HG03521 (cell line): ENCODE results near the gene EEA1.

Source experiments
- ATAC-seq: cut with Tn5 transposase; IDR thresholded peaks from one replicate; pipeline ENCODE4 v1.9.1; 2021; ENCODE audit warnings: mild to moderate bottlenecking, moderate library complexity; ENCODE audit not compliant: unreplicated experiment

EEA1 gene

DNA sequence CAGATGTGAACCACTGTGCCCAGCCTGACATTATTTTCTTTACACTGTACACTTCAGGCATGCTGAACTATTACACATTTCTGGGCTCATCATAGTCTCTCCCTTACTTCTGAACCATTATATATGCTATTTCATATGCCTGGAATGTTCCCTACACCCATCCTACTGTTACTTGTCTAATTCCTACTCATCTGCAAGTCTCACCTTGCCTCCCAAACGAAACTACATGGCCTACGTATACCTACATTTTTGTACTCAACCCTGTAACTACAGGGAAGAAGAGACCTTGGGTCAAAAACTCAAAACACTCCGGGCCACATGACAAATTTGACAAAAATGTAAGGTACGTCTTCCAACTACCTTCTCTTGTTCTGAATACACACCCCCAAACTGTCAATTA is 9.5 kb upstream of the EEA1 start:
- no peak for ATAC-seq

DNA sequence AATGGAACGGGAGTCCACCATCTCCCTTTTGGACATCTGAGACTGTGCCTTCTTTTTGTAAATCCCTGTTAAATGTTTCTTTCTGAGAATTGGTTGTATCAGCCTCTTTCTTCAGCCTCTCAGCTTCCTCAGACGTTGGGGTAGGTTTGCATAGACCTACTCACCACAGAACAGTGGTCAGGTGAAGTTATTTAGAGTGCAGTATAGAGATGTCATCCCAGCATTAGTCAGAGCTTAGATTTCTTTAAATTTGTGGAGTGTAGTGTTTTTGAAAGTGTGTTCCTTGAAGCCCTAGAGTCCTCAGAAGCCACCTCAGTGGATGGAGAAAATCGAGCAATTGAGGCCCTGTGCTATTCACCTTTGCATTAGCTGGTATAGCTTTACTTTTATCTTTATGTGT is 8.9 kb upstream of the EEA1 start:
- ATAC-seq, result no peak

DNA sequence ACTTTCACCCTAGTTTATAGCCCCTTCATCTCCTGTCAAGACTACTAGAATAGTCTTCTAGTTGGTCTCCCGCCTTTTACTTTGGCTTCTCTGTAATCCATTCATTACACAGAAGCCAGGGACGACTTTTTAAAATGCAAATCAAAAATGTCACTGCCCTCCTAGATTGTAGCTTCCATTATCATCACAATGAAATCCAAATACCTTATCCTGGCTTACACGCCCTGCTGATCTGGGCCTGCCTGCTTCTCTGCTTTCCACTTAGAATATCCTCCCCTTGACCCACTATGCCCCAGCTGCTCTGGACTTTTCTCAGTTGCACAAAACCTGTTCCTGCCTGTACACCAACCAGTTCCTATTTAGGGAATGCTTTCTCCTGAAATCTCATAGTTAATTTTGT is 4.5 kb upstream of the EEA1 start:
- ATAC-seq, result no peak

DNA sequence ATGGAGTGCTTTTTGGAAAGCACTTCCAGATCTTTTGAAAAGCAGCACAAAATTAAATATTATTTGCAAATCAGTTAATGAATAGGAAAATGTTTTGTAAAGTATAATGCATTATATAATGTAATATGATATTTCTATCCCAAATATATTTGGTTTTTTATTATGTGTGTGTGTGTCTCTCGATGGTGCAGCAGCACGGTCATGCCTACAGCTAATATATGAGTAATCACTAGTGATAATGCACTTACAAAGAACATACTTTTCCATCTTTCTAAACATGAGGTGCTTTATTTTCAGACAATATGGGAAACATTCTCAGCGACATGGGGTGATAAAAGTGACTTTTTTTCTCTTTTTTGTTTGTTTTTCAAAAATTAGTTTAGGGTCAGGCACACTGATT is 1.3 kb upstream of the EEA1 start:
- ATAC-seq, result no peak

DNA sequence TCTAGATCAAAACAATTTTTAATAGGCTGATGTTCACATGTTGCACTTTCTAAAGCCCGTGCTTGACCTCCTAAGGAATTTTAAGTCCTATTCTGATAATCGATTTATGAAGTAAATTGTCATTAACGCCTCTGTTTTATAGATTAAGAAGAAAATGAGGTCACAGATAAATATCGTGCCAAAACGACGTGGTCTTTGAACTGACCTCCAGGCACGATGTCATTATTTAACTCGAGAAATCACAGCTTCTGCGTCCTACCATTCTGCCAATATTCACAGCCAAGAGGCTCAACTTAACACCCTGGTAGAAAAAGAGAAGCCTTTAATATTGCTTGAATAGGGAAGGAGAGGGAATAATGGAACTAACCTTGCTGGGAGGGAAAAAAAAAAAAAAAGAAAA is 888 bp upstream of the EEA1 start:
- ATAC-seq, result no peak

DNA sequence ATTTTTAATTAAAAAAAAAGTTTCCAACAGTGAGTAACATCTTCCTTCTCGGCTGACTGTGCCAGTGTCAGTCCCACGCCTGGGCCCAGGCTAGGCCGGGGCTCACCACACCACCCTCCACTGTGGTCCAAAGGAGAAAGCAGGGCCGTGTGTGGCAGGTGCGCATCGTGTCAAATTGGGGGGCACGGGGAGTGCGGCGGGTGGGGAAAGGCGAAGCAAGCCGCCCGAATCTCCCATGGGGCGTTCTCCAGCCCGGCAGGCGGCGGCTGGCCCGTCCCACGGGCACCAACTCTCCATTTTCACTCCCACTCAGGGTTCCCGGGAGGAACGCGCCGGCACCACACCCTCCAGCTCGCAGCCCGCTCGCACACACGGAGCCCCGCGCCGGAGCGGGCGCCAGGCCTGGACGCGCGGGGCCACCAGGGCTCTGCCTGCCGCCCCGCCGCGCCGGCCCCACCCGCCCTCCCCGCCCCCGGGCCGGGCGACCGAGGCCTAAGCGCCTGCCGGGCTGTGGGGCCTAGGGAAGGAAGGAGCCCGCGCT is 604 bp downstream of the EEA1 start:
- ATAC-seq, result peak; percentile 2

DNA sequence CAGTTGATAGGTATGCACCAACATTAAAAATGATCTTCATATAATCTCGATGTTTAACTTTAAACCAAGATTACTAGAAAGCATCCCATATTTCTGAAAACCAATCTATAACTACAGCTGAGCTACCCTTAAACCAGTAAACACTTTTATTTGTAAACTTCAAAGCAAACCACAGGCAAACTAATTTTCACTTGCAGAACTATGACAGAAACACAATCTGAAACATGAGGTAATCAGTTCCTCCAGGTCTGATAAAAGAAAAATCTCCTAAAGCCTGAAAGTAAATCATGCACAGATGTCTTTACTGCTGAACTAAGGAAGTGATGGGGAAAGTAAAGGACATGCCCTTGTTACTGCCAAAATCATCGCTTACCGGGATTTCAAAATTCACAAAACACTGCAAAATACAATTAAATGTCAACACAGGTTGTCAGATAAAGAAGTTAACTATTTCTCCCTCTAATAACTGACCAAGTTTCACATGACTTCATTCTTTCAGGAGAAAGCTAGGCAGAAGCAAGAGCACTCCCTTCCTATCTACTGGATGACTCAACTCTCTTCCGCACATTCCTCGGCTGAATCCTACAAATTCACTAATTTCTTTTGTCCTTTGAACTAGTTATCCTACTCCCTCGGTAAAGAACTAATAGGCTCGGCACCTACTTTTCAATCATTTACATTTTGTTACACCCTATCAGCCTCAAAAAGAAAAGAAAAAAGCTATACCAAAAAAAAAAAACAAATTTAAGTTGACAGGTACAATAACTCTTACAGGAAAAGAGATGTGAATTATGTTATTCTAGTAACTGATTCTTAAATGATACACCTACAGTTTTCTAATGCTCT is 1.4 kb downstream of the EEA1 start:
- ATAC-seq, result no peak

DNA sequence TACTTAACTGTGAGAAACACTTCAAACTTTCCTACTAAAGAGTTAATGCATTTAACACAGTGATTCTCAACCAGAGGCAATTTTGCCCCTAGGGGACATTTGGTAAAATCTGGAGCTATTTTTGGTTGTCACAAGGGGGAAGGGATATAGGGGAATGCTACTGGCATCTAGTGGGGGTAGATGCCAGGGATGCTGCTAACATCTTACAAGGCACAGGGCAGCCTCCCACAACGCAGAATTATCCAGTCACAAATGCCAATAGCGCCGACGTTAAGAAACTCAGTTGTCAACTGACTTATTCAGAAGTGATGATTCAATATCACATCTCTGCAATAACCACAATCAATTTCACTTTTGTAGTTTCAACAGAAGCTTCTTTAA is 2.0 kb downstream of the EEA1 start:
- ATAC-seq, result no peak

DNA sequence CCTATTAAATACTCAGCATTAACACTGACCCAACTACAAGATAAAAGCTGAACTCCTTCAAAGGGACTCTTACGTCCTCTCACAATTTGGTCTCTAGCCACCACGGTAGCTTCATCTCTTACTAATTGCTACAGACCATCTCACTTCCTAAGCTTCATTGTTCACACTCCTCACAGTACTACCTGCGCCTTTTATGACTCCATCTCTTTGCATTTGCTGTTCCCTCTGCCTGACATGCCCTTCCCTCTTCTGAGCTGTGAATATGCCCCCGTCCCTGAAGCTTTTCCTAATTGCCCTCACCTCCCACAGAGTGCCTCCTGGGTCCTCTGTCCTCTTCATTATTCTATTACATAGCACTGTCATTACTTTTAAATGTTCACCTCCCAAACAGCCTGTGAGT is 2.5 kb downstream of the EEA1 start:
- no peak for ATAC-seq

DNA sequence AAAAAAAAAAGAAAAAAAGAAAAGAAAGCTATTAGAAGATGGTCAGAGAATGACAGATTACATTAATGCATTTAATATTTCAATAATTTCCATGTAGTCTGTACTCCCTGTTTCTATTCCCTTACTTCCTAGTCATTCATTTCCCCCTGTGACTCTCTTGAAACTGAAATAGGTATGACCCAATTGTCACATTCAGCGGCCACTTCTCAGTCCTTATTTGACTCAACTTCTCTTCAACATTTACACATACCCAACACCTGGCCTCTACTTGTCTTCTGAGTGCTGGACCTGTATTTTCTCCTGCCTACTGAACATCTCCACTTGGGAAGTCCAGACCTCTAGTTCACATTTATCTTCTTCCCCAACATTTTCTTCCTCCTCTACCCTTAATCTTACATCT is 7.2 kb downstream of the EEA1 start:
- ATAC-seq, result peak; percentile 88

DNA sequence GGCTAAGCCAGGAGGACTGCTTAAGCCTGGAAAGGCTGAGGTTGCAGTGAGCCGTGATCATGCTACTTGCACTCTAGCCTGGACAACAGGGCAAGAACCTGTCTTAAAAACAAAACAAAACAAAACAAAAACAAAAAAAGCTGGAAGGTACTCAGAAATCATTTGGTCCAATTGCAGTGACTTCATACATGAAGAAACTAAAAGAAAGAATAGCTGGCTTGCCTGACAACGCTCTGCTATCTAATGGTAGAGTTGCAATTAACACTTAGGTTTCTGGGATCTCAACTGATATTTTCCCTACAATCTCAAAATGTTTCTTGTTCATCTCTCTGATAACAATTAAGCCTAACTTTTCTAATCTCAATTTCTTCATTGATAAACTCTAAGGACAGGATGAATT is 13.7 kb downstream of the EEA1 start:
- no peak for ATAC-seq

DNA sequence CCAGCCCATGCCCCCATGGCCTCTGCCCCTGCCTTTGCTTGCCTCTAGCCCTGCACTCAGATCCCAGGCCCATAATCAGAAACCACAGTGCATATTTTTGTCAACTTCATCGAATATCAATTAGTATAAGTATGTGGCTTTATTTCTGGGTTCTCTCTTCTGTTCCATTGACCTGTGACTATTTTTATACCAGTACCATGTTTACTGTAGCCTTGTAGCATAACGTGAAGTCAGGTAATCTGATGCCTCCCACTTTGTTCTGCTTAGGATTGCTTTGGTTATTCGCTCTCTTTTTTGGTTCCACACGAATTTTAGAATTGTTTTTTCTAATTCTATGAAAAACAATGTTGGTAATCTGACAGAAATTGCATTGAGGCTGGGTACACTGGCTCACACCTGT is 14.9 kb downstream of the EEA1 start:
- no peak for ATAC-seq

DNA sequence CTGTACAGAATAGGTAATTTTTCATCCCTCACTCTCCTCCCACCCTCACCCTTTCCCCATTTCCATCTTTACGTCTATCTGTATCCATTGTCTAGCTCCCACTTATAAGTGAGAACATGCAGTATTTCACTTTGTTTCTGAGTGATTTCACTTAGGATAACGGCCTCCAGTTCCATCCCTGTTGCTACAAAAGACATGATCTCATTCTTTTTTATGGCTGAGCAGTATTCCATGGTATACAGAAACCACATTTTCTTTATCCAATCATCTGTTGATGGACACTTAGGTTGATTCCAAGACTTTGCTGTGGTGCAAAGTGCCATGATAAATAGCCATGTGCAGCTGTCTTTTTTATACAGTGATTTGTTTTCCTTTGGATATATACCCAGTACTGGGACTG is 16.4 kb downstream of the EEA1 start:
- no peak for ATAC-seq

DNA sequence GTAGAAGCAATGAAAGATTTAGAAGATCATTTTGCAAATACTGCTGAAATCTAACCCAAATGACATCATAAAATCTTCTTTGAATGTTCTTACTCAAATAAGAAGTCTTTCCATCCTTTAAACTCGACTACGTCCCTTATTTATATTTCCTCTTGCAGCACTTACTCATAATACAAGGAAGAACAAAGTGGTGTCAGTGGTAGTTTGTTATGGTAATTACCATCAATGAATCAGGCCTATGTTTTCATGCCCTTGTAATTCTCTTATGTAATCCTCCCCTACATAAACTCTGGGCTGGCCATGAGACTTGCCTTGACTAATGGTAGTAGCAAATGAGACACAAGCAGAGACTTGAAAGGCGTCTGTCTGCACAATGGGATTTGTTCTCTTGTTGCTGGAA is 17.0 kb downstream of the EEA1 start:
- no peak for ATAC-seq

DNA sequence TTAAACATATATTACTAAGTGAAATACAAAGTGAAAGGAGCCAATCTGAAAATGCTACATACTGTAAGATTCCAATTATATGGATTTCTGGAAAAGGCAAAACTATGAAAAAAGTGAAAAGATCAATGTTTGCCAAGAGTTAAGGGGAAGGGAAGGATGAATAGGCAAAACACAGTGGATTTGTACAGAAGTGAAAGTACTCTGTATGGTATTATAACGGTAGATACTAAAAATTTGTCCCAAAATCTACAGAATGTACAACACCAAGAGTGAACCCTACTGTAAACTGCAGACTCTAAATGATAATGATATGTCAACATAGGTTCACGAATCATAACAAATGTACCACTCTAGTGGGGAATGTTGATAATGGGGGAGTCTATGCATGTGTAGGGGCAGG is 17.8 kb downstream of the EEA1 start:
- ATAC-seq, result no peak

DNA sequence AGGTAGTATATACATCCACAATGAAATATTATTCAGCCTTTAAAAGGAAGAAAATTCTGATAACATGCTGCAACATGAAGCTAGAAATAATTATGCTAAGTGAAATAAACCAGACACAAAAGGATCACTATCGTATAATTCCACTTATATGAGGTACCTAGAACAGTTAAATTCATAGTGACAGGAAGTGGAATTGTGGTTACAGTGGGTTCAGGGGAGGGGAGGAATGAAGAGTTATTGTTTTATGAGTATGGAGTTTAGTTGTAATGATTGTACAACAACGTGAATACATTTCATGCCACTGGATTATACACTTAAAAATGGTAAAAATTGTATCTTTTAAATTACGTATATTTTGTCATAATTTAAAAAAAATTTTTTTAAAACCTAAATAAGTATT is 21.0 kb downstream of the EEA1 start:
- ATAC-seq, result no peak

DNA sequence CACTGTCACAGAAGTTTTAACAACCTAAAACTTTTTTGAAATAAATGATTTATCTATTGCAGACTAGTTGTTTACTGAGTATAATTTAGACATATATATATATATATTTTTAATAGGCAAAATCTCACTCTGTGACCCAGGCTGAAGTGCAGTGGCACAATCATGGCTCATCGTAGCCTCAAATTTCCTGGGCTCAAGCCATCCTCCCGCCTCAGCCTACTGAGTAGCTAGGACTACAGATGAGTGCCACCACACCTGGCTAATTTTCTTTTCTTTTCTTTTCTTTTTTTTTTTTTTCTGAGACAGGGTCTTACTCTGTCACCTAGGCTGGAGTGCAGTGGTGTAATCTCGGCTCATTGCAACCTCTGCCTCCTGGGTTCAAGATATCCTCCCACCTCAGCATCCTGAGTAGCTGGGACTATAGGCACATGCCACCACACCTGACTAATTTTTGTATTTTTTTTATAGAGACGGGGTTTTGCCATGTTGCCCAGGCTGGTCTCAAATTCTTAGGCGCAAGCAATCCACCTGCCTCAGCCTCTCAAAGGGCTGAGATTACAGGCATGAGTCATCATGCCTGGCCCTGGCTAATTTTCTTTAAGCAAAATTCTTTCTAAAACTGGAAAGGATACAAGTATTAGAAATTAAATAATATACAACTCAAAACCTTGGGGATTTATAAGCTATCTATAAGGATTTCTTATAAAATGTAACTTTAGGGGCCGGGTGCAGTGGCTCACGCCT is 23.1 kb downstream of the EEA1 start:
- ATAC-seq, result no peak

DNA sequence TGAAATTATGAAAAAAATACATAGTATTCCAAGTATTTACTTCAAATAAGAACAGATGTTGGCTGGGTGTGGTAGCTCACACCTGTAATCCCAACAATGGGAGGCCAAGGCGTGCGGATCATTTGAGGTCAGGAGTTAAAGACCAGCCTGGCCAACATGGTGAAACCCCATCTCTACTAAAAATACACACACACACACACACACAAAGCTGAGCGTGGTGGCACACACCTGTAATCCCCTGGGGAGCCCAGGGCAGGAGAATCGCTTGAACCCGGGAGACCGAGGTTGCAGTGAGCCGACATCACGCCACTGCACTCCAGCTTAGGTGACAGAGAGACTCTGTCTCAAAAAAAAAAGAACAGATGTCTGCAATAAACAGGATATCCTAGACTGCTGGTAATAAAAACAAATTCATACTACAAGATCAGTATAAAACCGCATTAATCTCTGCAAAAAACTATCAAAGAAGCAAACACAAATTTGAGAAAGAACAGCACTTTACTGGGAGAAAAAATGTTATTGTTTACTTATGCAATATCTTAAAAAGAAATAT is 23.8 kb downstream of the EEA1 start:
- no peak for ATAC-seq

DNA sequence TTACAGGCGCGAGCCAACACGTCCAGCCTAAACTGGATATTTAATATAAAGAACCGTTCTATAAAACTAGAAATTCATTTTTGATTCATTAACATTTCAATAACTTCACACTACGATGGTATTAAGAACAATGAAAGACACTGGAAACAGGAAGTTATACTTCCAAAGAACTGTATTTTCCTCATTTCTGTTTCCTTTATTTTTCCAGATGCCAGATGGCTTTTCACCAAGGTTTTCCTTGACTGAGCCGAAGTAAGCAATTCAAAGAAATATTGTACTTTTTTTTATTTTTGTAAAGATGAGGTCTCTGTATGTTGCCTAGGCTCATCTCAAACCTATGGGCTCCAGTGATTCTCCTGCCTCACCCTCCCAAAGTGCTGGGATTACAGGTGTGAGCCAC is 28.2 kb downstream of the EEA1 start:
- ATAC-seq, result no peak

DNA sequence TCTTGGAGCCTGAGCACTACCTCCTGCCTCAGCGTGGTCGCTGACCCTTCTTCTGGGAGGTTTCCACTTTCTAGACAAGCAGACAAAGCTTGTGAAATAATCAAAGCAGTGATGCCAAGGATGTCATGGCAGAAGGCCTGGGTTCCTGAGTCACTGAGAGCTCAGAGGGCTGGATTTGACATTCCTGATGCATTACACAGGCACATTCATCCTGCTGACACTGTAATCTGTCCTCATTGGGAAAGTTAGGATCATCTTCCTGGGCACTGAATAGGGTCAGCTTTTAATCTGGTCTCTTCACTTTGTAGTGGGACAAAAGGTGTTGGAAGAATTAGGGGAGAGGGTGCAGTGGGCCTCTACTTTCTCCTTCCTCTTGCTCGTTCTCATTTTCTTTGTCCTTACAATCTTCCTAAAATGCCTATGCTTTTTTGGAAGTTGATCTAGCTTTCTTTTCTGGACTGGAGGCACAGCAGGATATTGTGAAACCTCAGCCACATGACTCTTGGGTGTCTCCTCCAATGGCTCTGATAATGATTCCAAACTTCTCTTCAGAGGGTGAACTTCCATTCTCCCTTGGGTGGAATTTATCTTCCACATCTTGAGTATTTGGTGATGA is 29.6 kb downstream of the EEA1 start:
- no peak for ATAC-seq

DNA sequence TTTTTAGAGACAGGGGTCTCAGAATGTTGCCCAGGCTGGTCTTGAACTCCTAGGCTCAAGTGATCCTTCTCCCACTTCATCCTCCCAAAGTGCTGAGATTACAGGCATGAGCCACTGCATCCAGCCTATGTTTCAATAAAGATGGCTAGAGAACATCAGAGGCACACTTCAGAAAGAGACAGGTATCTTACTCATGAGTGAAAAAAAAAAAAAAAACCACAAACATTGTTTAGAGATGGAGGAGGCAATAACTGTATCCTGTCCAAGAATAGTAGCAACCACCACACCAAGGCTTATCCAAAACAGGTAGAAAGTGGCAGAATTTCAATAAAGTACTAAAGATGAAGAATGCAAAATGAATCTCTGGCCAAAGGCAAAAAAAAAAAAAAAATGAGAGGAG is 30.3 kb downstream of the EEA1 start:
- no peak for ATAC-seq

DNA sequence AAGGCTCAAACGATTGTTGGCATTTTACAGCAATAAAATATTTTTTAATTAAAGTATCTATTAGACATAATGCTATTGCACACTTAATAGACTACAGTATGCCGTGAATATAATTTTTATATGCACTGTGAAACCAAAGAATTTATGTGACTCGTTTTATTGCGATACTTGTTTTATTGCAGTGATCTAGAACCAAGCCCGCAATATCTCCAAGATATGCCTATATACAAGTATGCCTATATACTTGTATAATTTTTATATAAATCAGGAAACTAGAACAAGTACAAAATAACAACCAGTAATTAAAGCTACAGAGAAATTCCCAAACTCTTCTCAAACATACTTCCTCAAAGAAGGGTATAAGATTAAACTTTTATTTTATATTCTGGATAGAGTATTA is 31.3 kb downstream of the EEA1 start:
- no peak for ATAC-seq
